ENCODE results near the gene SLC49A3.
"Not testable (repeated sequence)": the region's sequence is repeated elsewhere in the genome, so short reads cannot be mapped to it uniquely, and the experiment has no call there.

SLC49A3 gene

GRCh38 chr4:654503-654845 lies 34.5 kb downstream of the SLC49A3 start:
- DNase-seq (ENCODE audit: low read depth): no peak

- no peak for DNase-seq (ENCODE audit: low read depth)
Observed at GRCh38 chr4:653831-654502, 35.0 kb downstream of the SLC49A3 start.

- DNase-seq (ENCODE audit: low read depth): no peak
Observed at GRCh38 chr4:653080-653821, 35.7 kb downstream of the SLC49A3 start.

GRCh38 chr4:651884-652642 lies 36.9 kb downstream of the SLC49A3 start:
- no peak for DNase-seq (ENCODE audit: low read depth)

- no peak for DNase-seq (ENCODE audit: low read depth)
Observed at GRCh38 chr4:650951-651883, 37.7 kb downstream of the SLC49A3 start.

- no peak for DNase-seq (ENCODE audit: low read depth)
Observed at GRCh38 chr4:650461-650860, 38.5 kb downstream of the SLC49A3 start.

- DNase-seq (ENCODE audit: low read depth): no peak
Observed at GRCh38 chr4:649751-650310, 39.1 kb downstream of the SLC49A3 start.

GRCh38 chr4:649293-649625 lies 39.7 kb downstream of the SLC49A3 start:
- DNase-seq (ENCODE audit: low read depth): no peak

- no peak for DNase-seq (ENCODE audit: low read depth)
Observed at GRCh38 chr4:648579-649292, 40.2 kb downstream of the SLC49A3 start.

GRCh38 chr4:647481-647880 lies 41.5 kb downstream of the SLC49A3 start:
- DNase-seq (ENCODE audit: low read depth): no peak

- DNase-seq (ENCODE audit: low read depth): peak; percentile 20
Observed at GRCh38 chr4:646460-646859, 42.5 kb downstream of the SLC49A3 start.

GRCh38 chr4:642366-642765 lies 46.6 kb downstream of the SLC49A3 start:
- not testable (repeated sequence) for DNase-seq (ENCODE audit: low read depth)

- no peak for DNase-seq (ENCODE audit: low read depth)
Observed at GRCh38 chr4:637536-638280, 51.2 kb downstream of the SLC49A3 start.

GRCh38 chr4:636628-637159 lies 52.3 kb downstream of the SLC49A3 start:
- DNase-seq (ENCODE audit: low read depth): no peak

GRCh38 chr4:635851-636627 lies 52.9 kb downstream of the SLC49A3 start:
- DNase-seq (ENCODE audit: low read depth): no peak

GRCh38 chr4:635066-635835 lies 53.7 kb downstream of the SLC49A3 start:
- DNase-seq (ENCODE audit: low read depth): not testable (repeated sequence)

GRCh38 chr4:634599-634985 lies 54.4 kb downstream of the SLC49A3 start:
- no peak for DNase-seq (ENCODE audit: low read depth)

- no peak for DNase-seq (ENCODE audit: low read depth)
Observed at GRCh38 chr4:633976-634598, 54.9 kb downstream of the SLC49A3 start.
